ENCODE results near the gene BCL10. TPM values are rescaled to one million over a fixed set of nuclear protein-coding genes. Genes with fewer than 3 reads are reported as not detected.

Gene BCL10
- total RNA-seq, 1 experiment from 2014 or later: 29.9 TPM

GRCh38 chr1:85318217-85318616, 41.8 kb upstream of the BCL10 start:
- H3K4me1 ChIP-seq (ENCODE audit: insufficient read depth, low read length): peaks cover 70% of the 10 kb centered on the region
- no peaks in the 10 kb centered on the region for H3K9me2 ChIP-seq (replicated peaks; ENCODE audit: low read length)
- H3F3A ChIP-seq (ENCODE audit: low read length, unreplicated experiment): no peaks in the 10 kb centered on the region
- no peak overlapping the region for H3K4me3 ChIP-seq (ENCODE audit: low read length)
- H3K27me3 ChIP-seq (ENCODE audit: low read length): no peaks in the 10 kb centered on the region
- H3K79me2 ChIP-seq (ENCODE audit: low read length): no peaks in the 10 kb centered on the region
- H3K4me2 ChIP-seq (ENCODE audit: low read length): no peak overlapping the region
- intact Hi-C loops (cut with micrococcal nuclease): no loop called here
- ATAC-seq (no peak), DNase-seq (no peak)
- no peaks in the 10 kb centered on the region for H3K9me3 ChIP-seq (ENCODE audit: low read length)
- no TSS peak for BruUV-seq (replicated peaks)
- H4K20me1 ChIP-seq (ENCODE audit: low read length): no peaks in the 10 kb centered on the region
- H2AFZ ChIP-seq (ENCODE audit: low read length): no peak overlapping the region
- H3K36me3 ChIP-seq (ENCODE audit: low read depth, low read length): peaks cover 12% of the 10 kb centered on the region; the same call in 1 of the 2 replicates
- no peak for TF ChIP-seq EZH2 (IDR thresholded peaks at IDR 0.05; ENCODE audit: low read length, unreplicated experiment)
- TF ChIP-seq EZH2phosphoT487 (IDR thresholded peaks at IDR 0.05; ENCODE audit: borderline replicate concordance, low read length): no peak
- TF ChIP-seq, protein P1, sequence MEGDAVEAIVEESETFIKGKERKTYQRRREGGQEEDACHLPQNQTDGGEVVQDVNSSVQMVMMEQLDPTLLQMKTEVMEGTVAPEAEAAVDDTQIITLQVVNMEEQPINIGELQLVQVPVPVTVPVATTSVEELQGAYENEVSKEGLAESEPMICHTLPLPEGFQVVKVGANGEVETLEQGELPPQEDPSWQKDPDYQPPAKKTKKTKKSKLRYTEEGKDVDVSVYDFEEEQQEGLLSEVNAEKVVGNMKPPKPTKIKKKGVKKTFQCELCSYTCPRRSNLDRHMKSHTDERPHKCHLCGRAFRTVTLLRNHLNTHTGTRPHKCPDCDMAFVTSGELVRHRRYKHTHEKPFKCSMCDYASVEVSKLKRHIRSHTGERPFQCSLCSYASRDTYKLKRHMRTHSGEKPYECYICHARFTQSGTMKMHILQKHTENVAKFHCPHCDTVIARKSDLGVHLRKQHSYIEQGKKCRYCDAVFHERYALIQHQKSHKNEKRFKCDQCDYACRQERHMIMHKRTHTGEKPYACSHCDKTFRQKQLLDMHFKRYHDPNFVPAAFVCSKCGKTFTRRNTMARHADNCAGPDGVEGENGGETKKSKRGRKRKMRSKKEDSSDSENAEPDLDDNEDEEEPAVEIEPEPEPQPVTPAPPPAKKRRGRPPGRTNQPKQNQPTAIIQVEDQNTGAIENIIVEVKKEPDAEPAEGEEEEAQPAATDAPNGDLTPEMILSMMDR (conservative IDR thresholded peaks at IDR 0.05; ENCODE audit: low read depth, low read length): no peak
- no peak overlapping the region for H3K27ac ChIP-seq (ENCODE audit: low read length)
- no peak overlapping the region for H3K9ac ChIP-seq (ENCODE audit: low read length)
- ChIA-PET CTCF (no interaction called here), POLR2A (ENCODE audit: unreplicated experiment) (no interaction called here)

DNA sequence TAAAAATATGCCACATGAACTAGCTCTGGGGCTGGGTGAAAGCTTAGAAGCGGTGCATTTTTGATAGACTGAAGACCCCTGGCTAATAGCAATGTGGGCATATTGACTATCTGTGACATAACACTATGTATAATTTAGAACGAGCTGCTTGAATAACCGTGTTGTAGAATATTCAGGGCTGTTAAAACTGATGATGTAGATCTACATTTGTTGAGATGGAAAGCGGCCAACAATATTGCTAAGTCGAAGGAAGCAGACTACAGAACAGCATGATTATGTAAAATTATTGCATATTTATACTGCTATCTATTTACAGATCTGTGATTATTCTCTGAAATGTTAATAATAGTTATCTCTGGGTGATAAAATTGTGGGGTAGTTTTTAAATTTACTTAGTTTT, 41.1 kb upstream of the BCL10 start:
- H3K4me1 ChIP-seq (ENCODE audit: insufficient read depth, low read length): peaks cover 66% of the 10 kb centered on the region
- no peaks in the 10 kb centered on the region for H3K9me3 ChIP-seq (ENCODE audit: low read length)
- no peaks in the 10 kb centered on the region for H3F3A ChIP-seq (ENCODE audit: low read length, unreplicated experiment)
- no peak for DNase-seq
- no peak overlapping the region for H2AFZ ChIP-seq (ENCODE audit: low read length)
- no TSS peak for BruUV-seq (replicated peaks)
- TF ChIP-seq EZH2 (IDR thresholded peaks at IDR 0.05; ENCODE audit: low read length, unreplicated experiment) (no peak), EZH2phosphoT487 (IDR thresholded peaks at IDR 0.05; ENCODE audit: borderline replicate concordance, low read length) (no peak)
- TF ChIP-seq, protein P1 (conservative IDR thresholded peaks at IDR 0.05; ENCODE audit: low read depth, low read length): no peak
- no peak for ATAC-seq
- no peaks in the 10 kb centered on the region for H4K20me1 ChIP-seq (ENCODE audit: low read length)
- POLR2A ChIA-PET (ENCODE audit: unreplicated experiment): no interaction called here
- no peak overlapping the region for H3K4me3 ChIP-seq (ENCODE audit: low read length)
- H3K9ac ChIP-seq (ENCODE audit: low read length): no peak overlapping the region
- H3K27me3 ChIP-seq (ENCODE audit: low read length): no peaks in the 10 kb centered on the region
- CTCF ChIA-PET: interaction anchor here (0.5 kb wide), 1 partner anchor 344 kb away, joined by 4 read pairs; no protein-coding TSS in a partner anchor
- H3K4me2 ChIP-seq (ENCODE audit: low read length): no peak overlapping the region
- H3K36me3 ChIP-seq (ENCODE audit: low read depth, low read length): peaks cover 12% of the 10 kb centered on the region; the same call in 1 of the 2 replicates
- no peaks in the 10 kb centered on the region for H3K79me2 ChIP-seq (ENCODE audit: low read length)
- intact Hi-C loops (cut with micrococcal nuclease): no loop called here
- no peak overlapping the region for H3K27ac ChIP-seq (ENCODE audit: low read length)
- H3K9me2 ChIP-seq (replicated peaks; ENCODE audit: low read length): no peaks in the 10 kb centered on the region

- ChIA-PET CTCF (no interaction called here), POLR2A (ENCODE audit: unreplicated experiment) (no interaction called here)
- Histone ChIP-seq H3K9ac (ENCODE audit: low read length) (no peak overlapping the region), H3K4me1 (ENCODE audit: insufficient read depth, low read length) (peaks cover 59% of the 10 kb centered on the region), H4K20me1 (ENCODE audit: low read length) (no peaks in the 10 kb centered on the region), H3K4me3 (ENCODE audit: low read length) (no peak overlapping the region), H3K4me2 (ENCODE audit: low read length) (no peak overlapping the region), H3K9me3 (ENCODE audit: low read length) (no peaks in the 10 kb centered on the region), H3K36me3 (ENCODE audit: low read depth, low read length) (peaks cover 12% of the 10 kb centered on the region; the same call in 1 of the 2 replicates), H2AFZ (ENCODE audit: low read length) (no peak overlapping the region), H3K79me2 (ENCODE audit: low read length) (no peaks in the 10 kb centered on the region), H3K27ac (ENCODE audit: low read length) (no peak overlapping the region), H3K27me3 (ENCODE audit: low read length) (no peaks in the 10 kb centered on the region), H3K9me2 (replicated peaks; ENCODE audit: low read length) (no peaks in the 10 kb centered on the region), H3F3A (ENCODE audit: low read length, unreplicated experiment) (no peaks in the 10 kb centered on the region)
- TF ChIP-seq, protein P1 (conservative IDR thresholded peaks at IDR 0.05; ENCODE audit: low read depth, low read length): no peak
- TF ChIP-seq EZH2phosphoT487 (IDR thresholded peaks at IDR 0.05; ENCODE audit: borderline replicate concordance, low read length) (no peak), EZH2 (IDR thresholded peaks at IDR 0.05; ENCODE audit: low read length, unreplicated experiment) (no peak)
- BruUV-seq (replicated peaks): no TSS peak
- DNase-seq (no peak), ATAC-seq (no peak)
- intact Hi-C loops (cut with micrococcal nuclease): no loop called here
Observed at GRCh38 chr1:85316321-85316720, 39.9 kb upstream of the BCL10 start.
